OCI-LY7 (cell line): ENCODE results near the gene PLXNA4. TPM values are rescaled to one million over a fixed set of nuclear protein-coding genes. Genes with fewer than 3 reads are reported as not detected.

ENCODE experiments used
- BruUV-seq: library from RNA; stranded (reverse); fragments of 400-500 nt; replicated peaks from 2 replicates; lab custom pipeline; 2021; lab: Mats Ljungman, UMichigan
- CTCF ChIA-PET: fragments of 300-600 bp; sonication (Branson Sonifier 250); formaldehyde crosslinking; loops from one replicate; lab custom pipeline; 2022; ENCODE audit warnings: antibody characterized with exemption; ENCODE audit not compliant: unreplicated experiment; lab: Charles Lee
- POLR2A ChIA-PET: fragments of 300-600 bp; sonication (Branson Sonifier 250); formaldehyde crosslinking; loops from one replicate; lab custom pipeline; 2022; ENCODE audit warnings: antibody characterized with exemption; lab: Charles Lee
- DNase-seq: peaks from one replicate; pipeline ENCODE4 v3.0.0-alpha.2; 2015; ENCODE audit warnings: low spot score
- H2AFZ ChIP-seq: fragments of 200-600 bp; sonication (generic), shearing (Covaris generic); 2 replicates; pipeline ENCODE4 v1.6.1; 2014; ENCODE audit warnings: mild to moderate bottlenecking, antibody characterized with exemption, low read length, moderate library complexity
- H3K27ac ChIP-seq: fragments of 200-600 bp; sonication (generic); 2 replicates; pipeline ENCODE4 v1.5.1; 2014; ENCODE audit warnings: mixed run types, low read depth, mild to moderate bottlenecking, moderate library complexity, low read length, inconsistent platforms; ENCODE audit not compliant: poor library complexity, severe bottlenecking
- H3K36me3 ChIP-seq: fragments of 200-600 bp; sonication (generic); 2 replicates; pipeline ENCODE4 v1.6.1; 2014; ENCODE audit warnings: mild to moderate bottlenecking, antibody characterized with exemption, low read length, moderate library complexity, mixed read lengths; ENCODE audit not compliant: insufficient read depth
- H3K4me1 ChIP-seq: fragments of 200-600 bp; sonication (generic); 2 replicates; pipeline ENCODE4 v1.5.1; 2014; ENCODE audit warnings: mild to moderate bottlenecking, low read length; ENCODE audit not compliant: insufficient read depth, poor library complexity, severe bottlenecking
- H3K4me2 ChIP-seq: fragments of 200-600 bp; sonication (generic); 2 replicates; pipeline ENCODE4 v1.6.1; 2014; ENCODE audit warnings: mild to moderate bottlenecking, low read length
- H3K4me3 ChIP-seq: fragments of 200-600 bp; sonication (generic); 2 replicates; pipeline ENCODE4 v1.5.1; 2014; ENCODE audit warnings: mild to moderate bottlenecking, low read depth, low read length; ENCODE audit not compliant: poor library complexity, severe bottlenecking
- H3K79me2 ChIP-seq: fragments of 200-600 bp; sonication (generic); 2 replicates; pipeline ENCODE4 v1.6.1; 2016; ENCODE audit warnings: low read depth, mild to moderate bottlenecking, low read length, moderate library complexity, mixed read lengths; ENCODE audit not compliant: insufficient read depth
- H3K9me2 ChIP-seq: fragments of 200-600 bp; sonication (generic); 2 replicates; pipeline ENCODE4 v1.6.1; 2016; ENCODE audit warnings: mild to moderate bottlenecking, low read length, mixed read lengths; ENCODE audit not compliant: insufficient read depth
- H3K9me3 ChIP-seq: fragments of 200-600 bp; sonication (generic); 2 replicates; pipeline ENCODE4 v1.6.1; 2014; ENCODE audit warnings: mild to moderate bottlenecking, mixed run types, low read length, mixed read lengths
- H4K20me1 ChIP-seq: fragments of 200-600 bp; sonication (generic); 2 replicates; pipeline ENCODE4 v1.6.1; 2014; ENCODE audit warnings: mild to moderate bottlenecking, antibody characterized with exemption, low read length, moderate library complexity, mixed read lengths; ENCODE audit not compliant: insufficient read depth
- EZH2phosphoT487 ChIP-seq: fragments of 200-600 bp; sonication (generic); IDR thresholded peaks from 2 replicates; pipeline ENCODE4 v1.6.1; 2018; ENCODE audit warnings: low read depth, borderline replicate concordance, mild to moderate bottlenecking, mixed run types, antibody characterized with exemption, low read length, moderate library complexity, mixed read lengths
- intact Hi-C: fragments of 100-400 bp; cut with micrococcal nuclease; formaldehyde crosslinking; loops from one replicate; pipeline ENCODE4 v1.10.0; 2022; ENCODE audit not compliant: unreplicated experiment
- total RNA-seq, 2 experiments: library from RNA; depleted of rRNA in 1 of 2; stranded (reverse); fragments of >200 nt in 1 of 2; shearing (Covaris generic) in 1 of 2; gene quantifications; 2 replicates each; pipeline ENCODE4 v1.2.3, GENCODE V29; 2014 to 2022
- TF ChIP-seq, protein P1 (sequence below): fragments of 200-600 bp; sonication (generic); conservative IDR thresholded peaks from 2 replicates; pipeline ENCODE4 v1.5.1; 2014; ENCODE audit warnings: mild to moderate bottlenecking, antibody characterized with exemption, low read length, moderate library complexity, mixed read lengths

Gene PLXNA4
- total RNA-seq, 2 experiments from 2014 or later = not detected

DNA sequence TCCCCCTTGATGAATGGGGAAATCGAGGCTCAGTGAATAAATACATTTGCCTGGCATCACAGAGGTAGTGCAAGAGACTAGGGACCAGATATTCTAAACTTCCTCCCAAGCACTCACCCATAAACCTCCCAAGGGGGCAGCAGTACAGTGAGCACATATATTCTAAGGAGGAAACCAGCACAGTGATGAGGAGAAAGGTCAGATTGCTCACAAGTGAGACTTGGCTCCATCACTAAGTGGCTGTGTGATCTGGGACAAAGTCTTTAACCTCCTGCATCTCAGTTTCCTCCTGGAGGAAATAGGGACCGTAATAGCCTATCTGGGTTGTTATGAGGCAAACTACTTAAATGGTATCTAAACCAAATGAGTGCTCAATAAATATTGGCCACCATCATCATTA, 4.3 kb downstream of the PLXNA4 start:
- CTCF ChIA-PET = no interaction called here

DNA sequence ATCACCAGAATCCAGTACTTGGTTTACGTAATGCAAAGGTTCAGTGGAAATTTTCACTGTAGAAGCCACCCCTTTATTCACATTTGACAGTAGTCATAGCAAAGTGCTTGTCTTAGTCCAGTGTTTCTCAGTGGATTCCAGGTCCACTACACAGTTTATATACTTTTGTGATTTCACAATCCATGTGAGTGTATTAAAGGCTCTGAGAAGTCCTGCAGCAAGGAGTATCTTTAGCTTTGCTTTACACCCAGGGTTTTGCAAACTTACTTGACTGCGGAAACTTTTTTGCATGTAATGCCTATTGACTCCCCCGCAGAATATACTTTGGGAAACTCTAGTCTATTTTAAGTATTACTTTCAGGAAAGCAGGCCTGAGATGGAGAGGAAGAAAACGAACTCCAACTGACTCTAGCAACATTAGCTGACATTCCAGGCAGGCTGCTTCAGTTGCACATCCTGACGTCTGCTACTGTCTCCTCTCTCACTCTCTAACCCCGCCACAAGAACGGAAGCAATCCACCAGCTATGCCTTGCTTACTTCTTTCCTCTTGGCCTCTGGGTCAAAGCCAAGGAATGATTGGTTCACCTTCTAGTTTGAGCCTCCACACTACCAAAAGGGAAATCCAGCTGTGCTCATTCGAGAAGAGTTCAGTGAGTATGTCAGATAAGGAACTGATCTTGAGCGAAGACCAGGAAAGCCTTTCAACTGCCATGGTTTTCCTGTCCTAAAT, 6.2 kb downstream of the PLXNA4 start:
- Histone ChIP-seq H3K9me3 (no peaks in the 10 kb centered on the region), H3K79me2 (no peaks in the 10 kb centered on the region), H2AFZ (no peak overlapping the region), H3K4me2 (no peak overlapping the region), H4K20me1 (no peaks in the 10 kb centered on the region), H3K9me2 (no peaks in the 10 kb centered on the region), H3K27ac (no peak overlapping the region), H3K36me3 (no peaks in the 10 kb centered on the region), H3K4me1 (no peaks in the 10 kb centered on the region), H3K4me3 (no peak overlapping the region)
- TF ChIP-seq, protein P1, sequence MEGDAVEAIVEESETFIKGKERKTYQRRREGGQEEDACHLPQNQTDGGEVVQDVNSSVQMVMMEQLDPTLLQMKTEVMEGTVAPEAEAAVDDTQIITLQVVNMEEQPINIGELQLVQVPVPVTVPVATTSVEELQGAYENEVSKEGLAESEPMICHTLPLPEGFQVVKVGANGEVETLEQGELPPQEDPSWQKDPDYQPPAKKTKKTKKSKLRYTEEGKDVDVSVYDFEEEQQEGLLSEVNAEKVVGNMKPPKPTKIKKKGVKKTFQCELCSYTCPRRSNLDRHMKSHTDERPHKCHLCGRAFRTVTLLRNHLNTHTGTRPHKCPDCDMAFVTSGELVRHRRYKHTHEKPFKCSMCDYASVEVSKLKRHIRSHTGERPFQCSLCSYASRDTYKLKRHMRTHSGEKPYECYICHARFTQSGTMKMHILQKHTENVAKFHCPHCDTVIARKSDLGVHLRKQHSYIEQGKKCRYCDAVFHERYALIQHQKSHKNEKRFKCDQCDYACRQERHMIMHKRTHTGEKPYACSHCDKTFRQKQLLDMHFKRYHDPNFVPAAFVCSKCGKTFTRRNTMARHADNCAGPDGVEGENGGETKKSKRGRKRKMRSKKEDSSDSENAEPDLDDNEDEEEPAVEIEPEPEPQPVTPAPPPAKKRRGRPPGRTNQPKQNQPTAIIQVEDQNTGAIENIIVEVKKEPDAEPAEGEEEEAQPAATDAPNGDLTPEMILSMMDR = no peak
- TF ChIP-seq EZH2phosphoT487 = no peak
- intact Hi-C loops = no loop called here
- ChIA-PET CTCF (interaction anchor here (0.9 kb wide), 1 partner anchor 11 kb away, joined by 3 read pairs; no protein-coding TSS in a partner anchor), POLR2A (interaction anchor here (1.4 kb wide), 1 partner anchor 9 kb away, joined by 4 read pairs; no protein-coding TSS in a partner anchor)
- DNase-seq = no peak
- no TSS peak for BruUV-seq

More for the DNA sequence above, 4.3 kb downstream of the PLXNA4 start:
- no TSS peak for BruUV-seq
- Histone ChIP-seq H3K4me3 (no peak overlapping the region), H3K4me2 (no peak overlapping the region), H3K9me2 (no peaks in the 10 kb centered on the region), H3K27ac (no peak overlapping the region), H3K9me3 (no peaks in the 10 kb centered on the region), H3K79me2 (no peaks in the 10 kb centered on the region), H4K20me1 (no peaks in the 10 kb centered on the region), H3K4me1 (no peaks in the 10 kb centered on the region), H2AFZ (no peak overlapping the region), H3K36me3 (no peaks in the 10 kb centered on the region)
- intact Hi-C loops = no loop called here
- DNase-seq = no peak
- POLR2A ChIA-PET = no interaction called here
- TF ChIP-seq, protein P1 = no peak
- no peak for TF ChIP-seq EZH2phosphoT487

DNA sequence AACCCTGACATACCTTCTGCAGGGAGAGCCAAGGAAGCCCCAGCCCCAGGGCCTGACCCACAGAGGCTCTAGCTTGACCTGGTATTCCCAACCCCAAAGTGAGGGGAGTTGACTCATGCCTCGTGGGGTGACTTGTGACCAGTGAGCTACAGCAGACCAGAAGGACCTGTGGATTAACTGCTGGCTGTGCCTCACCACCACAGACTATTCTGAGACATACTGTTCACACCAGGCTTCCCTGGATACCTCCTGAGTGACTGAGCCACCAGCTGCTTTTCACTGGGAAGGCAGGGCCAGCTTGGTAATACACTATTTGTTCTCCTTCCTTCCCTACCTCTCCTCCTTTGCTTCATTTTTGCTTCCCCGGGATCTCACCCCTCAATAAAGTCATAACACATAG, 7.3 kb downstream of the PLXNA4 start:
- H3K4me3 ChIP-seq = no peak overlapping the region
- no peak for TF ChIP-seq EZH2phosphoT487
- TF ChIP-seq, protein P1 = no peak
- H4K20me1 ChIP-seq = no peaks in the 10 kb centered on the region
- no peak overlapping the region for H3K4me2 ChIP-seq
- ChIA-PET POLR2A (interaction anchor here (0.6 to 1.4 kb wide), 2 partner anchors 10 to 858 kb away, joined by 3 to 4 read pairs; no protein-coding TSS in a partner anchor), CTCF (interaction anchor here (0.9 kb wide), 1 partner anchor 12 kb away, joined by 3 read pairs; no protein-coding TSS in a partner anchor)
- no peak overlapping the region for H3K27ac ChIP-seq
- no peak for DNase-seq
- no peaks in the 10 kb centered on the region for H3K79me2 ChIP-seq
- no peak overlapping the region for H2AFZ ChIP-seq
- no peaks in the 10 kb centered on the region for H3K36me3 ChIP-seq
- intact Hi-C loops = no loop called here
- no TSS peak for BruUV-seq
- no peaks in the 10 kb centered on the region for H3K4me1 ChIP-seq
- no peaks in the 10 kb centered on the region for H3K9me2 ChIP-seq
- no peaks in the 10 kb centered on the region for H3K9me3 ChIP-seq
